GM12878 (cell line): ENCODE results near the gene ACCS. TPM values are rescaled to one million over a fixed set of nuclear protein-coding genes. Genes with fewer than 3 reads are reported as not detected.

Experiments
- ATAC-seq: fragments of 200-7000 bp; cut with Tn5 transposase; 3 replicates; pipeline ENCODE4 v1.9.1; 2020; ENCODE audit warnings: mild to moderate bottlenecking, moderate library complexity
- BruUV-seq: library from RNA; stranded (reverse); fragments of 400-500 nt; replicated peaks from 2 replicates; lab custom pipeline; 2021; lab: Mats Ljungman, UMichigan
- CTCF ChIA-PET: fragments of 300-600 bp; sonication (Branson Sonifier 250); formaldehyde crosslinking; extraction: SDS; loops from one replicate; lab custom pipeline; 2021; ENCODE audit warnings: inconsistent platforms; lab: Yijun Ruan, JAX
- POLR2A ChIA-PET: fragments of 350-600 bp; formaldehyde crosslinking; extraction: SDS; loops from one replicate; lab custom pipeline; 2021; ENCODE audit warnings: inconsistent platforms; lab: Charles Lee
- RAD21 ChIA-PET: fragments of 300-600 bp; sonication (Branson Sonifier 250); formaldehyde crosslinking; loops from one replicate; lab custom pipeline; 2023; ENCODE audit warnings: antibody characterized with exemption; ENCODE audit not compliant: unreplicated experiment; lab: Charles Lee
- SMC1A ChIA-PET: fragments of 300-600 bp; sonication (Branson Sonifier 250); formaldehyde crosslinking; loops from one replicate; lab custom pipeline; 2023; ENCODE audit not compliant: unreplicated experiment, uncharacterized antibody; lab: Charles Lee
- DNase-seq: peaks from one replicate; pipeline ENCODE4 v3.0.0-alpha.2; 2011; ENCODE audit warnings: low read depth, low spot score
- FAIRE-seq: peaks from 3 replicates; lab custom pipeline; 2011; peaks lifted over from hg19 to GRCh38; lab: Jason Lieb, UNC
- H2AFZ ChIP-seq: 2 replicates; pipeline ENCODE4 v1.6.0; 2011; ENCODE audit warnings: low read depth, low read length, control low read depth; ENCODE audit not compliant: control insufficient read depth
- H3K27ac ChIP-seq: 2 replicates; pipeline ENCODE4 v1.5.1; 2011; ENCODE audit warnings: control low read depth; ENCODE audit not compliant: control insufficient read depth, insufficient read depth
- H3K27me3 ChIP-seq, 2 experiments: replicated peaks in 1 of 2; 2 replicates each; pipeline versions ENCODE4 v1.6.0 to v1.6.1; 2011; ENCODE audit warnings: low read length in 1 of 2; ENCODE audit not compliant: control insufficient read depth in 2 of 2, insufficient read depth in 2 of 2
- H3K36me3 ChIP-seq, 2 experiments: 2 replicates each; pipeline ENCODE4 v1.5.1; 2011; ENCODE audit warnings: low read length in 1 of 2; ENCODE audit not compliant: control insufficient read depth in 2 of 2, insufficient read depth in 2 of 2
- H3K4me1 ChIP-seq: 2 replicates; pipeline ENCODE4 v1.6.1; 2011; ENCODE audit warnings: mild to moderate bottlenecking, low read length, moderate library complexity, mixed read lengths; ENCODE audit not compliant: control insufficient read depth, insufficient read depth
- H3K4me2 ChIP-seq: 2 replicates; pipeline ENCODE4 v1.6.0; 2011; ENCODE audit warnings: control low read depth; ENCODE audit not compliant: control insufficient read depth, insufficient read depth
- H3K4me3 ChIP-seq: fragments of 200-600 bp; sonication (generic); 2 replicates; pipeline ENCODE4 v1.5.1; 2016
- H3K79me2 ChIP-seq: 2 replicates; pipeline ENCODE4 v1.6.0; 2011; ENCODE audit warnings: low read length; ENCODE audit not compliant: control insufficient read depth, insufficient read depth
- H3K9ac ChIP-seq: 2 replicates; pipeline ENCODE4 v1.8.0; 2011; ENCODE audit warnings: low read length, control low read depth, mixed read lengths; ENCODE audit not compliant: control insufficient read depth, insufficient read depth
- H3K9me3 ChIP-seq: replicated peaks from 3 replicates; pipeline ENCODE4 v1.5.1; 2011; ENCODE audit warnings: mild to moderate bottlenecking, low read length; ENCODE audit not compliant: control insufficient read depth, insufficient read depth
- H4K20me1 ChIP-seq: 2 replicates; pipeline ENCODE4 v1.6.0; 2011; ENCODE audit not compliant: control insufficient read depth, insufficient read depth
- ATF7 ChIP-seq: fragments of 450-650 bp; IDR thresholded peaks from 2 replicates; pipeline ENCODE4 v1.6.1; 2016; ENCODE audit warnings: low read depth, mild to moderate bottlenecking
- CBX5 ChIP-seq: sonication (generic); IDR thresholded peaks from 2 replicates; pipeline ENCODE4 v1.6.1; 2016; ENCODE audit warnings: low read depth, moderate library complexity, mild to moderate bottlenecking, inconsistent platforms
- CREB1 ChIP-seq: IDR thresholded peaks from 2 replicates; pipeline ENCODE4 v1.6.1; 2012; ENCODE audit warnings: low read depth, mild to moderate bottlenecking, inconsistent platforms
- ESRRA ChIP-seq: IDR thresholded peaks from 2 replicates; pipeline ENCODE4 v1.6.1; 2012; ENCODE audit warnings: mild to moderate bottlenecking, low read length, improper control_type of control experiment
- KAT2A ChIP-seq: conservative IDR thresholded peaks from 2 replicates; pipeline ENCODE4 v1.6.1; 2011; ENCODE audit warnings: low read depth, low read length; ENCODE audit not compliant: control insufficient read depth
- KDM1A ChIP-seq: fragments of 200-600 bp; sonication (generic); IDR thresholded peaks from 2 replicates; pipeline ENCODE4 v1.6.1; 2016; ENCODE audit warnings: borderline replicate concordance
- NR2C1 ChIP-seq: fragments of 450-650 bp; IDR thresholded peaks from 2 replicates; pipeline ENCODE4 v1.6.1; 2017; ENCODE audit warnings: antibody characterized with exemption, mild to moderate bottlenecking, moderate library complexity
- RELB ChIP-seq: fragments of 450-650 bp; IDR thresholded peaks from 2 replicates; pipeline ENCODE4 v1.6.1; 2017; ENCODE audit warnings: low read depth, mild to moderate bottlenecking, moderate library complexity
- RUNX3 ChIP-seq: IDR thresholded peaks from 2 replicates; pipeline ENCODE4 v1.6.1; 2012; ENCODE audit warnings: low read length, inconsistent platforms
- SIN3A ChIP-seq: IDR thresholded peaks from 2 replicates; pipeline ENCODE4 v1.6.1; 2012; ENCODE audit warnings: low read depth, low read length, improper control_type of control experiment
- WGBS: methylation state at CpG from one replicate; pipeline ENCODE4 v1.1.6; 2016; ENCODE audit warnings: low lambda C conversion rate; ENCODE audit not compliant: insufficient replicate concordance, insufficient coverage; ENCODE audit errors: missing lambda C conversion rate; 5-methylcytosine and 5-hydroxymethylcytosine counted together
- in situ Hi-C: fragments of 300-500 bp; cut with MboI; formaldehyde crosslinking; loops from 9 replicates; pipeline ENCODE4 v1.14.3; 2018; ENCODE audit warnings: mixed read lengths
- intact Hi-C: fragments of 100-400 bp; cut with micrococcal nuclease; formaldehyde crosslinking; loops from one replicate; pipeline ENCODE4 v1.14.2; 2022; ENCODE audit not compliant: unreplicated experiment
- polyA plus RNA-seq, 11 experiments: library from polyadenylated mRNA; depleted of rRNA in 4 of 11; unstranded in 6 of 11; stranded (reverse) in 5 of 11; fragments of >200 nt; fragmentation: Nextera tagmentation in 4 of 11; fragmentation: Illumina TruSeq in 1 of 11; extraction: Ambion mirVana in 4 of 11; extraction: Trizol in 1 of 11; gene quantifications; 1 replicate in 1 of 11; 2 replicates in 10 of 11; pipeline versions ENCODE4 v1.2.1 to v1.2.3, GENCODE V29; 2011 to 2016; ENCODE audit warnings: inconsistent platforms in 2 of 11, missing spikeins in 2 of 11, low read depth in 1 of 11
- total RNA-seq, 4 experiments: library from RNA; depleted of rRNA in 3 of 4; stranded (reverse); fragments of >200 nt in 3 of 4; fragmentation: Illumina TruSeq in 1 of 4; extraction: Trizol in 1 of 4; gene quantifications; 2 replicates each; pipeline versions ENCODE4 v1.2.1 to v1.2.3, GENCODE V29; 2013 to 2021
- TF ChIP-seq, protein P1 (sequence below): fragments of 450-650 bp; formaldehyde crosslinking; IDR thresholded peaks from 2 replicates; pipeline ENCODE4 v1.5.0; 2022; ENCODE audit warnings: mild to moderate bottlenecking, missing genetic modification characterization
- TF ChIP-seq, protein P2 (sequence below): fragments of 450-650 bp; formaldehyde crosslinking; IDR thresholded peaks from 2 replicates; pipeline ENCODE4 v1.4.0; 2020; ENCODE audit warnings: mild to moderate bottlenecking, moderate library complexity
- TF ChIP-seq, protein P3 (sequence below): fragments of 150-350 bp; IDR thresholded peaks from 2 replicates; pipeline ENCODE4 v1.6.1; 2016; ENCODE audit warnings: low read depth, low read length

Gene ACCS
- total and polyA plus RNA-seq, 10 of the 15 experiments (the other 5 are each of a cell fraction or from before 2014, with no cell fraction given): 4.8 to 35.9 (median 17.0) TPM

GRCh38 chr11:44113018-44113417 is 46.9 kb downstream of the ACCS start:
- H3K4me3 ChIP-seq: no peak overlapping the region
- TF ChIP-seq CREB1: no peak
- TF ChIP-seq, protein P1, sequence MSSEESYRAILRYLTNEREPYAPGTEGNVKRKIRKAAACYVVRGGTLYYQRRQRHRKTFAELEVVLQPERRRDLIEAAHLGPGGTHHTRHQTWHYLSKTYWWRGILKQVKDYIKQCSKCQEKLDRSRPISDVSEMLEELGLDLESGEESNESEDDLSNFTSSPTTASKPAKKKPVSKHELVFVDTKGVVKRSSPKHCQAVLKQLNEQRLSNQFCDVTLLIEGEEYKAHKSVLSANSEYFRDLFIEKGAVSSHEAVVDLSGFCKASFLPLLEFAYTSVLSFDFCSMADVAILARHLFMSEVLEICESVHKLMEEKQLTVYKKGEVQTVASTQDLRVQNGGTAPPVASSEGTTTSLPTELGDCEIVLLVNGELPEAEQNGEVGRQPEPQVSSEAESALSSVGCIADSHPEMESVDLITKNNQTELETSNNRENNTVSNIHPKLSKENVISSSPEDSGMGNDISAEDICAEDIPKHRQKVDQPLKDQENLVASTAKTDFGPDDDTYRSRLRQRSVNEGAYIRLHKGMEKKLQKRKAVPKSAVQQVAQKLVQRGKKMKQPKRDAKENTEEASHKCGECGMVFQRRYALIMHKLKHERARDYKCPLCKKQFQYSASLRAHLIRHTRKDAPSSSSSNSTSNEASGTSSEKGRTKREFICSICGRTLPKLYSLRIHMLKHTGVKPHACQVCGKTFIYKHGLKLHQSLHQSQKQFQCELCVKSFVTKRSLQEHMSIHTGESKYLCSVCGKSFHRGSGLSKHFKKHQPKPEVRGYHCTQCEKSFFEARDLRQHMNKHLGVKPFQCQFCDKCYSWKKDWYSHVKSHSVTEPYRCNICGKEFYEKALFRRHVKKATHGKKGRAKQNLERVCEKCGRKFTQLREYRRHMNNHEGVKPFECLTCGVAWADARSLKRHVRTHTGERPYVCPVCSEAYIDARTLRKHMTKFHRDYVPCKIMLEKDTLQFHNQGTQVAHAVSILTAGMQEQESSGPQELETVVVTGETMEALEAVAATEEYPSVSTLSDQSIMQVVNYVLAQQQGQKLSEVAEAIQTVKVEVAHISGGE (CRISPR knock-in tag): no peak
- no peak for TF ChIP-seq RELB
- TF ChIP-seq KAT2A: no peak
- no peak for TF ChIP-seq CBX5
- TF ChIP-seq KDM1A: no peak
- TF ChIP-seq, protein P2, sequence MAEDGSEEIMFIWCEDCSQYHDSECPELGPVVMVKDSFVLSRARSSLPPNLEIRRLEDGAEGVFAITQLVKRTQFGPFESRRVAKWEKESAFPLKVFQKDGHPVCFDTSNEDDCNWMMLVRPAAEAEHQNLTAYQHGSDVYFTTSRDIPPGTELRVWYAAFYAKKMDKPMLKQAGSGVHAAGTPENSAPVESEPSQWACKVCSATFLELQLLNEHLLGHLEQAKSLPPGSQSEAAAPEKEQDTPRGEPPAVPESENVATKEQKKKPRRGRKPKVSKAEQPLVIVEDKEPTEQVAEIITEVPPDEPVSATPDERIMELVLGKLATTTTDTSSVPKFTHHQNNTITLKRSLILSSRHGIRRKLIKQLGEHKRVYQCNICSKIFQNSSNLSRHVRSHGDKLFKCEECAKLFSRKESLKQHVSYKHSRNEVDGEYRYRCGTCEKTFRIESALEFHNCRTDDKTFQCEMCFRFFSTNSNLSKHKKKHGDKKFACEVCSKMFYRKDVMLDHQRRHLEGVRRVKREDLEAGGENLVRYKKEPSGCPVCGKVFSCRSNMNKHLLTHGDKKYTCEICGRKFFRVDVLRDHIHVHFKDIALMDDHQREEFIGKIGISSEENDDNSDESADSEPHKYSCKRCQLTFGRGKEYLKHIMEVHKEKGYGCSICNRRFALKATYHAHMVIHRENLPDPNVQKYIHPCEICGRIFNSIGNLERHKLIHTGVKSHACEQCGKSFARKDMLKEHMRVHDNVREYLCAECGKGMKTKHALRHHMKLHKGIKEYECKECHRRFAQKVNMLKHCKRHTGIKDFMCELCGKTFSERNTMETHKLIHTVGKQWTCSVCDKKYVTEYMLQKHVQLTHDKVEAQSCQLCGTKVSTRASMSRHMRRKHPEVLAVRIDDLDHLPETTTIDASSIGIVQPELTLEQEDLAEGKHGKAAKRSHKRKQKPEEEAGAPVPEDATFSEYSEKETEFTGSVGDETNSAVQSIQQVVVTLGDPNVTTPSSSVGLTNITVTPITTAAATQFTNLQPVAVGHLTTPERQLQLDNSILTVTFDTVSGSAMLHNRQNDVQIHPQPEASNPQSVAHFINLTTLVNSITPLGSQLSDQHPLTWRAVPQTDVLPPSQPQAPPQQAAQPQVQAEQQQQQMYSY (CRISPR knock-in tag): no peak
- no peak for TF ChIP-seq NR2C1
- no peak for TF ChIP-seq ATF7
- TF ChIP-seq SIN3A: no peak
- TF ChIP-seq, protein P3, sequence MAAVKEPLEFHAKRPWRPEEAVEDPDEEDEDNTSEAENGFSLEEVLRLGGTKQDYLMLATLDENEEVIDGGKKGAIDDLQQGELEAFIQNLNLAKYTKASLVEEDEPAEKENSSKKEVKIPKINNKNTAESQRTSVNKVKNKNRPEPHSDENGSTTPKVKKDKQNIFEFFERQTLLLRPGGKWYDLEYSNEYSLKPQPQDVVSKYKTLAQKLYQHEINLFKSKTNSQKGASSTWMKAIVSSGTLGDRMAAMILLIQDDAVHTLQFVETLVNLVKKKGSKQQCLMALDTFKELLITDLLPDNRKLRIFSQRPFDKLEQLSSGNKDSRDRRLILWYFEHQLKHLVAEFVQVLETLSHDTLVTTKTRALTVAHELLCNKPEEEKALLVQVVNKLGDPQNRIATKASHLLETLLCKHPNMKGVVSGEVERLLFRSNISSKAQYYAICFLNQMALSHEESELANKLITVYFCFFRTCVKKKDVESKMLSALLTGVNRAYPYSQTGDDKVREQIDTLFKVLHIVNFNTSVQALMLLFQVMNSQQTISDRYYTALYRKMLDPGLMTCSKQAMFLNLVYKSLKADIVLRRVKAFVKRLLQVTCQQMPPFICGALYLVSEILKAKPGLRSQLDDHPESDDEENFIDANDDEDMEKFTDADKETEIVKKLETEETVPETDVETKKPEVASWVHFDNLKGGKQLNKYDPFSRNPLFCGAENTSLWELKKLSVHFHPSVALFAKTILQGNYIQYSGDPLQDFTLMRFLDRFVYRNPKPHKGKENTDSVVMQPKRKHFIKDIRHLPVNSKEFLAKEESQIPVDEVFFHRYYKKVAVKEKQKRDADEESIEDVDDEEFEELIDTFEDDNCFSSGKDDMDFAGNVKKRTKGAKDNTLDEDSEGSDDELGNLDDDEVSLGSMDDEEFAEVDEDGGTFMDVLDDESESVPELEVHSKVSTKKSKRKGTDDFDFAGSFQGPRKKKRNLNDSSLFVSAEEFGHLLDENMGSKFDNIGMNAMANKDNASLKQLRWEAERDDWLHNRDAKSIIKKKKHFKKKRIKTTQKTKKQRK: no peak
- peak; percentile 64; the same call in 1 of the 2 replicates for TF ChIP-seq RUNX3
- no peak for TF ChIP-seq ESRRA

More at GRCh38 chr11:44113018-44113417, 46.9 kb downstream of the ACCS start:
- H3K27ac ChIP-seq: no peak overlapping the region
- no peak overlapping the region for H3K9ac ChIP-seq
- no peak for DNase-seq
- BruUV-seq: no TSS peak
- POLR2A ChIA-PET: no interaction called here
- in situ Hi-C loops: no loop called here
- FAIRE-seq: peak; percentile 18
- intact Hi-C loops: no loop called here
- H3K27me3 ChIP-seq: no peaks in the 10 kb centered on the region
- SMC1A ChIA-PET: interaction anchor here (2.6 kb wide), 1 partner anchor 18 kb away, joined by 8 read pairs; the partner anchor contains the start of gene EXT2
- no peak overlapping the region for H2AFZ ChIP-seq
- peak; percentile 67 for ATAC-seq
- 37% methylated on average over 3 of the region's 3 CpGs for WGBS
- H3K79me2 ChIP-seq: no peaks in the 10 kb centered on the region
- RAD21 ChIA-PET: no interaction called here
- H3K4me2 ChIP-seq: peak overlapping the region; percentile 32
- no peaks in the 10 kb centered on the region for H3K9me3 ChIP-seq
- H4K20me1 ChIP-seq: no peaks in the 10 kb centered on the region
- peaks cover 8% of the 10 kb centered on the region for H3K4me1 ChIP-seq
- CTCF ChIA-PET: interaction anchor here (1.4 to 1.7 kb wide), 2 partner anchors 9 to 21 kb away, joined by 4 read pairs; no protein-coding TSS in a partner anchor
- peaks cover 0 to 4% of the 10 kb centered on the region in 2 experiments; a peak in 2 of 4 replicates for H3K36me3 ChIP-seq
